Esophagus squamous epithelium (tissue), 5 donors: ENCODE results near the gene RBM33. TPM values are rescaled to one million over a fixed set of nuclear protein-coding genes. Genes with fewer than 3 reads are reported as not detected.

ENCODE experiments used
- DNase-seq: peaks from one replicate; lab custom pipeline; 2025; lab: John Stamatoyannopoulos, UW
- H3K27ac ChIP-seq, 4 donors: fragments of 200-600 bp; sonication (generic); one replicate each; pipeline ENCODE4 v1.5.1; 2016 to 2019; ENCODE audit warnings: mild to moderate bottlenecking in 1 of 4
- H3K27me3 ChIP-seq, 4 donors: fragments of 200-600 bp; sonication (generic); 1 replicate in 3 of 4; 2 replicates in 1 of 4; pipeline versions ENCODE4 v1.5.1 to v1.6.0; 2017 to 2021; ENCODE audit warnings: antibody characterized with exemption in 1 of 4
- H3K36me3 ChIP-seq, 3 donors: fragments of 200-600 bp; sonication (generic); one replicate each; pipeline ENCODE4 v1.5.1; 2016 to 2019
- H3K4me1 ChIP-seq, 3 donors: fragments of 200-600 bp; sonication (generic); one replicate each; pipeline ENCODE4 v1.5.1; 2017 to 2019
- H3K4me3 ChIP-seq, 4 donors: fragments of 200-600 bp; sonication (generic); 1 replicate in 3 of 4; 2 replicates in 1 of 4; pipeline ENCODE4 v1.5.1; 2016 to 2019; ENCODE audit warnings: mild to moderate bottlenecking in 2 of 4, moderate library complexity in 1 of 4
- H3K9me3 ChIP-seq, 3 donors: fragments of 200-600 bp; sonication (generic); one replicate each; pipeline ENCODE4 v1.5.1; 2016 to 2019
- POLR2A ChIP-seq, 4 donors: fragments of 450-650 bp; IDR thresholded peaks; one replicate each; pipeline ENCODE4 v1.6.1; 2017; ENCODE audit warnings: antibody characterized with exemption in 4 of 4, mild to moderate bottlenecking in 4 of 4, moderate library complexity in 3 of 4
- WGBS, 2 donors: methylation state at CpG; one replicate each; pipeline ENCODE4 v1.1.5; 2018; 5-methylcytosine and 5-hydroxymethylcytosine counted together
- intact Hi-C: fragments of 100-400 bp; cut with DNase I; formaldehyde crosslinking; loops from one replicate; pipeline ENCODE4 v1.15.0; 2022
- total RNA-seq, 4 donors: library from RNA; depleted of rRNA; stranded (reverse); fragments of >200 nt; gene quantifications; one replicate each; pipeline ENCODE4 v1.1.0, GENCODE V29; 2016
- TF ChIP-seq, protein P1 (sequence below), 6 experiments: fragments of 450-650 bp in 4 of 6; fragments of 200-600 bp in 2 of 6; sonication (generic) in 2 of 6; IDR thresholded peaks; one replicate each; pipeline ENCODE4 v1.5.1; 2016 to 2019; ENCODE audit warnings: antibody characterized with exemption in 6 of 6, mild to moderate bottlenecking in 4 of 6, moderate library complexity in 4 of 6
- donor health status: DM: yes; HTN: yes; CAD: no.

Gene RBM33
- total RNA-seq, 4 donors from 2014 or later = 20.3 to 45.6 (median 26.9) TPM

GRCh38 chr7:155792315-155792960 lies 148.0 kb downstream of the RBM33 start:
- no peak for DNase-seq
- H3K9me3 ChIP-seq = no peaks in the 10 kb centered on the region
- 87% methylated on average over 12 to 13 of the region's 14 CpGs for WGBS, 2 donors
- TF ChIP-seq, protein P1, sequence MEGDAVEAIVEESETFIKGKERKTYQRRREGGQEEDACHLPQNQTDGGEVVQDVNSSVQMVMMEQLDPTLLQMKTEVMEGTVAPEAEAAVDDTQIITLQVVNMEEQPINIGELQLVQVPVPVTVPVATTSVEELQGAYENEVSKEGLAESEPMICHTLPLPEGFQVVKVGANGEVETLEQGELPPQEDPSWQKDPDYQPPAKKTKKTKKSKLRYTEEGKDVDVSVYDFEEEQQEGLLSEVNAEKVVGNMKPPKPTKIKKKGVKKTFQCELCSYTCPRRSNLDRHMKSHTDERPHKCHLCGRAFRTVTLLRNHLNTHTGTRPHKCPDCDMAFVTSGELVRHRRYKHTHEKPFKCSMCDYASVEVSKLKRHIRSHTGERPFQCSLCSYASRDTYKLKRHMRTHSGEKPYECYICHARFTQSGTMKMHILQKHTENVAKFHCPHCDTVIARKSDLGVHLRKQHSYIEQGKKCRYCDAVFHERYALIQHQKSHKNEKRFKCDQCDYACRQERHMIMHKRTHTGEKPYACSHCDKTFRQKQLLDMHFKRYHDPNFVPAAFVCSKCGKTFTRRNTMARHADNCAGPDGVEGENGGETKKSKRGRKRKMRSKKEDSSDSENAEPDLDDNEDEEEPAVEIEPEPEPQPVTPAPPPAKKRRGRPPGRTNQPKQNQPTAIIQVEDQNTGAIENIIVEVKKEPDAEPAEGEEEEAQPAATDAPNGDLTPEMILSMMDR (IDR thresholded peaks at IDR 0.05) = no peak
- no peak for TF ChIP-seq POLR2A (IDR thresholded peaks at IDR 0.05)
- no peak overlapping the region for H3K27ac ChIP-seq
- intact Hi-C loops = no loop called here
- peaks cover 3 to 25% (median 5%) of the 10 kb centered on the region in 3 donors for H3K4me1 ChIP-seq
- H3K36me3 ChIP-seq = no peaks in the 10 kb centered on the region
- peaks cover 0 to 35% (median 0%) of the 10 kb centered on the region in 4 donors for H3K27me3 ChIP-seq
- H3K4me3 ChIP-seq = no peak overlapping the region

GRCh38 chr7:155792999-155793560 lies 148.6 kb downstream of the RBM33 start:
- WGBS, 2 donors = 79% methylated on average over 11 of the region's 11 CpGs

GRCh38 chr7:155793720-155794119 lies 149.3 kb downstream of the RBM33 start:
- TF ChIP-seq, protein P1 (IDR thresholded peaks at IDR 0.05) = no peak
- TF ChIP-seq POLR2A (IDR thresholded peaks at IDR 0.05) = no peak
- Histone ChIP-seq H3K27ac (no peak overlapping the region), H3K4me3 (no peak overlapping the region), H3K36me3 (no peaks in the 10 kb centered on the region), H3K4me1 (peaks cover 0 to 16% (median 0%) of the 10 kb centered on the region in 3 donors), H3K27me3 (peaks cover 0 to 42% (median 0%) of the 10 kb centered on the region in 4 donors), H3K9me3 (no peaks in the 10 kb centered on the region)
- WGBS, 2 donors = 71 to 86% methylated on average over 2 to 3 of the region's 4 CpGs
- intact Hi-C loops = no loop called here
- no peak for DNase-seq

More at GRCh38 chr7:155792999-155793560, 148.6 kb downstream of the RBM33 start:
- Histone ChIP-seq H3K27me3 (peaks cover 0 to 36% (median 0%) of the 10 kb centered on the region in 4 donors), H3K4me3 (no peak overlapping the region), H3K4me1 (peaks cover 0 to 19% (median 0%) of the 10 kb centered on the region in 3 donors), H3K36me3 (no peaks in the 10 kb centered on the region), H3K27ac (no peak overlapping the region), H3K9me3 (no peaks in the 10 kb centered on the region)
- TF ChIP-seq POLR2A (IDR thresholded peaks at IDR 0.05) = no peak
- TF ChIP-seq, protein P1 (IDR thresholded peaks at IDR 0.05) = no peak
- DNase-seq = no peak
- intact Hi-C loops = no loop called here

DNA sequence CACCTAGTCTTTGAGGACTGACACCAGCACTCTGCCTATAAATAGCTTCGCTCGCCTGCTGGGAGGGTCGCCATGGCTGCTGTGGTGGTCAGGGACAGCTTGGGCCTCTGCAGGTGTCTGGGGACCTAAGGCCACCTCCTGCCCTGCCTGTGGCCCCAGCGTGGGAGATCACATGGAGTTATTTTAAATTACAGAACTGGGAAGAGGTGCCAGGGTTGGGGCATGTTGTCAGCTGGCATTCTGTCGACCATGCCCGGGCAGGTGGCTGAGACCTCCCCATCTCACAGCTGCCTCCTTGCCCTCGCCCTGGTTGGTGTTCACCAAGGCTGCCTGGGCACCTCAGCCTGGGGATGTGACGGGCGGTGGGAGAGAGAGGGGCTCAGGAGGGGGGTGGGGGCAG lies 149.7 kb downstream of the RBM33 start:
- Histone ChIP-seq H3K9me3 (no peaks in the 10 kb centered on the region), H3K4me1 (peaks cover 0 to 11% (median 0%) of the 10 kb centered on the region in 3 donors), H3K27me3 (peaks cover 0 to 47% (median 0%) of the 10 kb centered on the region in 4 donors), H3K36me3 (no peaks in the 10 kb centered on the region), H3K4me3 (no peak overlapping the region), H3K27ac (no peak overlapping the region)
- TF ChIP-seq POLR2A (IDR thresholded peaks at IDR 0.05) = no peak
- TF ChIP-seq, protein P1 (IDR thresholded peaks at IDR 0.05) = no peak
- no peak for DNase-seq
- WGBS, 2 donors = 48 to 55% methylated on average over 4 to 7 of the region's 9 CpGs
- intact Hi-C loops = no loop called here

GRCh38 chr7:155795401-155795800 lies 150.9 kb downstream of the RBM33 start:
- whole genome bisulfite sequencing, 2 donors = 60 to 93% methylated on average over 3 of the region's 7 CpGs
- no peak for DNase-seq

More at GRCh38 chr7:155795401-155795800, 150.9 kb downstream of the RBM33 start:
- peaks cover 0 to 59% (median 0%) of the 10 kb centered on the region in 4 donors for H3K27me3 ChIP-seq
- peaks cover 0 to 9% (median 0%) of the 10 kb centered on the region in 3 donors for H3K4me1 ChIP-seq
- H3K36me3 ChIP-seq = no peaks in the 10 kb centered on the region
- TF ChIP-seq, protein P1 (IDR thresholded peaks at IDR 0.05) = no peak
- TF ChIP-seq POLR2A (IDR thresholded peaks at IDR 0.05) = no peak
- H3K27ac ChIP-seq = no peak overlapping the region
- intact Hi-C loops = loop anchor here (5.0 kb wide), 2 partner anchors 687 to 1017 kb away; no protein-coding TSS in a partner anchor
- no peaks in the 10 kb centered on the region for H3K9me3 ChIP-seq
- no peak overlapping the region for H3K4me3 ChIP-seq
